CD4-positive, alpha-beta T cell treated with Interleukin-17A for 1 hour (primary cell): Measurements from ENCODE around the gene PARP15.

Experiments used
- DNase-seq: peaks from one replicate; pipeline ENCODE4 v3.0.0-alpha.2; 2020

Gene PARP15

GRCh38 chr3:122576174-122576940 is 1.1 kb upstream of the PARP15 start:
- DNase-seq: no peak

GRCh38 chr3:122578069-122578740 is 755 bp downstream of the PARP15 start:
- no peak for DNase-seq

GRCh38 chr3:122580470-122580869 is 3.0 kb downstream of the PARP15 start:
- no peak for DNase-seq

- DNase-seq: no peak
These were observed 4.2 kb downstream of the PARP15 start for GRCh38 chr3:122581622-122582021.

- no peak for DNase-seq
These were observed 4.9 kb downstream of the PARP15 start for GRCh38 chr3:122582390-122582789.

GRCh38 chr3:122586098-122586497 is 8.6 kb downstream of the PARP15 start:
- no peak for DNase-seq

GRCh38 chr3:122586773-122587485 is 9.5 kb downstream of the PARP15 start:
- DNase-seq: no peak

GRCh38 chr3:122587572-122587971 is 10.1 kb downstream of the PARP15 start:
- DNase-seq: no peak

GRCh38 chr3:122589297-122589696 is 11.8 kb downstream of the PARP15 start:
- DNase-seq: no peak

- no peak for DNase-seq
These were observed 13.2 kb downstream of the PARP15 start for GRCh38 chr3:122590610-122591009.

GRCh38 chr3:122594025-122594424 is 16.6 kb downstream of the PARP15 start:
- DNase-seq: no peak

GRCh38 chr3:122598151-122598550 is 20.7 kb downstream of the PARP15 start:
- no peak for DNase-seq

GRCh38 chr3:122598556-122598955 is 21.1 kb downstream of the PARP15 start:
- no peak for DNase-seq

- no peak for DNase-seq
These were observed 24.7 kb downstream of the PARP15 start for GRCh38 chr3:122602011-122602710.

- DNase-seq: no peak
These were observed 25.6 kb downstream of the PARP15 start for GRCh38 chr3:122603056-122603455.

- DNase-seq: no peak
These were observed 28.9 kb downstream of the PARP15 start for GRCh38 chr3:122606330-122606729.

- DNase-seq: no peak
These were observed 31.5 kb downstream of the PARP15 start for GRCh38 chr3:122608916-122609315.

GRCh38 chr3:122609798-122610559 is 32.5 kb downstream of the PARP15 start:
- DNase-seq: peak; percentile 33

GRCh38 chr3:122612696-122613095 is 35.2 kb downstream of the PARP15 start:
- DNase-seq: no peak

- DNase-seq: no peak
These were observed 37.9 kb downstream of the PARP15 start for GRCh38 chr3:122615303-122615702.

- DNase-seq: no peak
These were observed 41.2 kb downstream of the PARP15 start for GRCh38 chr3:122618614-122619013.

- no peak for DNase-seq
These were observed 41.6 kb downstream of the PARP15 start for GRCh38 chr3:122619040-122619439.
